NCI-H524 (cell line): ENCODE data around the gene KRT81.
A peak's percentile ranks its signal among the peaks of the same experiment; 100 is the strongest.

Source experiments
- DNase-seq, 2 experiments: peaks; one replicate each; lab custom pipeline; 2025; lab: John Stamatoyannopoulos, UW

Gene KRT81

DNA sequence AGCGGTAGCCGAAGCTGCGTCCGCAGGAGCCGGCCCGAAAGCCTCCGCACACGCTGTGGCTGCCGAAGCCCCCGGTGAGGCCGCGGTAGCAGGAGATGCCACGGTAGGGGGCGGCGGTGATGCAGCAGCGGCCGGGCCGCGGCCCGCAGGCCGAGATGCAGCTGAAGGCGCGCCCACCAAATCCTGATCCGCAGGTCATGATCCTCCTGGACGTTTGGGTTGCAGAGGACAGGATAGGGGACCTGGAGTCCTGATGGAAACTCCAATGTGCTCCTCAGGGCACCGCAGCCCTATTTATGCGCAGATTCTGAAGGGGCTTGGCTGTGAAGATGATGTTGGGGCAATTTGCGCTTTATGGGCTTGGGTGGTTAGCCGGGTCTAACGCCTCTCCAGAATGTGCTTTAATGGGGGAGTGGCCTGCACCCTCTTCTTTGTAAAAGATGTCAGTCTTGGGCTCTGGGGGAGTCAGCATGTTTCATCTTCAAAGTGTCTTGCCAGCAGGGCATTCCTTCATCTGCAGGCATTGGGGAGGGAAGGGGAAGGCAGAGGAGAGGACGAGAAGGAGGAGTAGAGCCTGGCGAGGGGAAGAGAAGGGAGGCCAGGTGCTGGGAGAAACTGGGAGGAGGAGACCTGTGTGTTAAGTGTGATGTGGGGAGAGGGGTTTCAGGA, at the start of gene KRT81:
KRT81 (minus strand) TSS at position 268 of the 669 bp plus-strand sequence; CDS start at position 199, 69 bp downstream.
- no peak for DNase-seq

- peak in 1 of 2 experiments; percentile 10 for DNase-seq
Observed at GRCh38 chr12:52338241-52338960, 47.1 kb upstream of the KRT81 start.

GRCh38 chr12:52337054-52337453, 45.7 kb upstream of the KRT81 start:
- no peak for DNase-seq

- no peak for DNase-seq
Observed at GRCh38 chr12:52336641-52337040, 45.3 kb upstream of the KRT81 start.

GRCh38 chr12:52335598-52336262, 44.4 kb upstream of the KRT81 start:
- no peak for DNase-seq

GRCh38 chr12:52334185-52334584, 42.9 kb upstream of the KRT81 start:
- no peak for DNase-seq

- no peak for DNase-seq
Observed at GRCh38 chr12:52333321-52333720, 42.0 kb upstream of the KRT81 start.

- DNase-seq = no peak
Observed at GRCh38 chr12:52332381-52332780, 41.0 kb upstream of the KRT81 start.

GRCh38 chr12:52331833-52332232, 40.5 kb upstream of the KRT81 start:
- no peak for DNase-seq

- DNase-seq = no peak
Observed at GRCh38 chr12:52331039-52331438, 39.7 kb upstream of the KRT81 start.

DNA sequence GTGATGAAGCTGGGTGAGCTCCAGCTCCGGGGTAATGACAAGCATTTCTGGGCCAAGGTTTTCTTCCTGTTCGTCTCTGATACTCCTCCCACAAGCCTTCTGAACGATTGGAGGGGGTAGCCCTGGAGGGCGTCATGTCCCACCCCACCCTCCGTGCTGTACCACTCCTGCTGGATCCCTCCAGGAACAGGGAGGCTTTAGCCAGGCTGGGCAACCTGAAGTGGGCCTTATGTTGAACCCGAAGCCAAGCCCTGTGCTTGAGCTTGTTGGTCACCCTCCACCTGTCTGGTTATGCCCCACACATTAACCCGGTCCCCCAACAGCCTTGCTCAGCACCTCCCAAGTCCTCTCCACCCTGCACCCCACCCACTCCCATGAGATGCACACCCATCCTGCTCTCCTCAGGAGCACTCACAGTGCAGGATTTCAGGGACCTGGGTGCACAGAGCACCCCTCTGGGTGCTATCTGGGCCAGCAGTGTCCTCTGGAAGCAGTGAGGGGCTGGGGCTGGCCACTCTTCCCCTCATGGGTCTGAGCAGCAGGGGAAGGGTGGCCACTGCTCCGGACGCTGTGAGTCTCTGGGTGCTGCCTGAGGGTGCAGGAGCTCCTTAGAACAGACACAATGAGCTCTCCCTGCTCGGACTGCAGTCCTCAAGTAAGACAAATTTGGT, 36.6 kb upstream of the KRT81 start:
- no peak for DNase-seq

- peak; percentile 78 to 85 for DNase-seq
Observed at GRCh38 chr12:52327052-52327829, 35.9 kb upstream of the KRT81 start.

GRCh38 chr12:52324153-52324444, 32.8 kb upstream of the KRT81 start:
- DNase-seq = no peak

DNA sequence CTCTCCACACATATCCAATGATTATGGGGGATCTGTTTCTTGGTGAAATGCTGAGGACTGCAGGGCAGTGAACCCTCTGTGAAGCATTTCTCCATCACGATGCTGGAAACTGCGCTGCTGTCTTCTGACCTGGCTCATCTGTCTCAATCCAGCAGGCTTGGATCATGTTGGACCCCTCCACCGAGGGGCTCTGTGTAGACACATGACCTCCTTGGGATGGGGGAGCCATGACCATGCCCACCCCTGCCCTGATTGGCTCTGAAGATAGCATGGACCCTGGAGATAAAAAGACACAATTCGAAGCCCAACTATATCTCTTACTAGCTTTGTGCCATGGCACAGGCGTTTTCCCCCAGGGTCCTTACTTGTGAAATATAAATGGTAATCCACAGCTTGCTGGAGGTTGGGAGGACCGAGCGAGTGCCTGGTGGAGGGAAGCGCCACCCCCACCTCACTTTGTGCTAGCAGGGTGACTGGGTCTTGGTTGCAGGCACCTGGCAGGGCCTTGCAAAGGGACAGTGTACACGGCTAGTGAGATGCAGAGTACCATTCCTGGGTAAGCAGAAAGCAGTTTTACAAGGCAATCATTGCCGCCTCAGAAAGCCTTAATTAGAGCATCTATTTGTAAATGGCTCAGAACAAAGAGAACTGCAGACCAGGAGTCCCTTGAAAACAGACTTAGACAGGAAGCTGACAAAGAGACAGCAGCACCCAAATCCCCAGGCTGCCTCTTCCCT, 32.2 kb upstream of the KRT81 start:
- no peak for DNase-seq

DNA sequence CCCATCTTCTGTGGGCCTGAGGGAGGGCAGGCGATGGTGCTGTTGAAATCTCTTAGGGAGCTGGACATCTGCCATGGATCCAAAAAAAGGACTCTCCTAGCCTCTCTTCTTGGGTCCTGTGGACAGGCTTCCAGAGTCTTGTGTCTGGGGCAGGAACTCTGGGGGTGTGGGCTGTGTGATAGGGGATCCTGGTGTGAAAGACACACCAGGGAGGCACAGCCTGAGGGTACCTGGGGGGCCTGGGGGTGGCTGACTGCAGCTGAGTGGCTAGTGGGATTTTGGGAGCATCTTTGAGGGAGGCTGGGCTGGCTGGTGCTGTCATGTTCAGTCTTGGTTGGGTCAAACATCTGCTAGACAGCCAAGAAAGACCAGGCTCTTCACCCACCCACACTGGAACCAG, 31.7 kb upstream of the KRT81 start:
- no peak for DNase-seq

DNA sequence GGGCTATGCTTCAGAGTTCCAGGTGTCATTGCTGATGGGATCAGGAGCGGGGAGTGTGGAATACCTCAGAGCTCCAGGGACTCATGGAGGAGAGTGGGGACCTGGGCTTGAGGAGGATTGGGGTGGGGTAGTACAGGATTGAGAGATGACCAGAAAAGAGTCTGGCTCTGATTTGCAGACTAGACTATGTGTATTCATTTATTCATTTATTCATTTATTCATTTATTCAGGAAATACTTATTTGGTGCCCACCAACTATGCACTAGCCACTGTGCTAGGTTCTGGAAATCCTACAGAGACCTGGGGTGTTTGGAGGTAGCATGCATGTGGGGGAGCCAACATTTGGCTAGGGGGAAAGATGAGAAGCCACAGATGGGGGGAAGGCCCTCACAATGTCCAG, 30.7 kb upstream of the KRT81 start:
- no peak for DNase-seq

DNA sequence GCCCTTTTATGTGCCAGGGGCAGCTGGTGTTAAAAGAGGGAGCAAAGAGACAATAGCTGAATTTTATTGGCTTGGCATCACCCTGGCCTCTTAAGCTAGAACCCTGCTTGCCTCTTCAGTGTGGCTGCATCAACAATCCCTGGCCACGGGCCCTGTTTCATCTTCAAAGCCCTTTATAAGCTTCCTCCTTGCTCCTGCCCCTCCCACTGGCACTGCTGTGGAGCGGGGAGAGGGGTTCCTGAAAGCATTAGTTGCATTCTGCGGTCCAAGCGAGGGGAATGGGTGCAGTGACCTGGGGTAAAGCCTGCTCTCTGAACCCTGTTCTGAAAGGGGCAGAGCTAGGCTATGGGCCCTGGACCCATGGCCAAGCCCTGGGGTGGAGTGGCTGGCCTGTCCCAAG, 30.1 kb upstream of the KRT81 start:
- DNase-seq = no peak

- DNase-seq = no peak
Observed at GRCh38 chr12:52320784-52321400, 29.6 kb upstream of the KRT81 start, which contains the start of gene KRT83. Gene KRT83, minus strand, starts transcription at chr12:52321398. Its CDS starts 63 bp downstream, at chr12:52321335.

- DNase-seq = peak in 1 of 2 experiments; percentile 18
Observed at GRCh38 chr12:52319097-52319496, 27.8 kb upstream of the KRT81 start.

- DNase-seq = no peak
Observed at GRCh38 chr12:52318241-52318990, 27.1 kb upstream of the KRT81 start.
